M059J (cell line): ENCODE data around the gene CREBBP. TPM values are rescaled to one million over a fixed set of nuclear protein-coding genes. Genes with fewer than 3 reads are reported as not detected.

Source experiments
- DNase-seq: peaks from one replicate; pipeline ENCODE4 v3.0.0-alpha.2; 2012; ENCODE audit warnings: low read depth
- total RNA-seq: library from RNA; depleted of rRNA; stranded (reverse); fragments of >200 nt; shearing (Covaris generic); gene quantifications from 2 replicates; pipeline ENCODE4 v1.2.3, GENCODE V29; 2014

CREBBP gene
- total RNA-seq, 1 experiment from 2014 or later = 14.8 TPM

DNA sequence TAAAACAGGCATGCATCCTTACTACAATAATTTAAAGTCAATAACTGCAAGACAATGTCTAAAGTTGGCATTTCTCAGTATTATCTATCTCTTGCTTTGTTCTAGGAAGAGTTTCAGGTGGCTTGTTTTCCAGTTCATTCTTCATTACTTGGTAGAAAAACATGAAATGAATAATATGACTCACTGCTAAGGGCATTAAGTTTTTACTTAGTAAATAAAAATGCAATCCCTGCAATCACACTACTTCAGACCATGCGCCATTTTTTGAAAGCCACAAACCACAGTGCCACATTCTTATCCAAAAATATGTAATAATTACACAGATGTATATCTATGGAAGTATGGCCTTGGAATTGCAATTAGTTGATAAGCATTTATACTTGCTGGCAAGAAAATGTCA is 55.4 kb downstream of the CREBBP start:
- peak; percentile 56 for DNase-seq

DNA sequence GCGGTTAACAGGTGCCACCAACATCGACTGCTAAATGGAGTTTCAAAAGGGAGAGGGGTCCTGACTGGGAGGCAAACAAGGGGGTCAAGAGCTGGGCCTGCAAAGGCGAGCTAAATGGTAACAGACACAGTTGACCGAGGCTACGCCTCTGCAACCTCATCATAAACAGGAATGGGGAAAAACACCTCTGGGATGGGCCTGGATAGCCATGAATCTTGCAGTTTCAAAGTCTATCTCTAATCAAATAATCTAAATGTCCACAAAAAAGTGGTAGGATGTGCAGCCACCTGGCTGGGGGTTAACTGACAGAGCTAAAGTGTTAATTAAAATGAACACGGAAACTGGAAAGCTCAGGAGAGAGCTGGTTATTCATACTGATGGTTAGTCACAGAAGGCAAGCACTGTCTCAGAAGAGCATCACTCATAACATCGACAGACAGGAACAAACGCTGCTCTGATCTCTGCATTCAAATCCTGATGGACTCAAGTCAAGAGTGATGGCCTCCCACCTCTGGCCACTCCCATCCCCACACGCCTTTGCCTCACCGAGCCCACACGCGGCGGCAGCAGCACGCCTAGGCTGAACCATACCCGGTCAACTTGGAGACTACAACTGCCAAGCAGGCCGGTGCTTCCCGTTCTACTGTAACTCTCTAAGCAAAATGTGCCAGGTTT is 56.3 kb downstream of the CREBBP start:
- no peak for DNase-seq

DNA sequence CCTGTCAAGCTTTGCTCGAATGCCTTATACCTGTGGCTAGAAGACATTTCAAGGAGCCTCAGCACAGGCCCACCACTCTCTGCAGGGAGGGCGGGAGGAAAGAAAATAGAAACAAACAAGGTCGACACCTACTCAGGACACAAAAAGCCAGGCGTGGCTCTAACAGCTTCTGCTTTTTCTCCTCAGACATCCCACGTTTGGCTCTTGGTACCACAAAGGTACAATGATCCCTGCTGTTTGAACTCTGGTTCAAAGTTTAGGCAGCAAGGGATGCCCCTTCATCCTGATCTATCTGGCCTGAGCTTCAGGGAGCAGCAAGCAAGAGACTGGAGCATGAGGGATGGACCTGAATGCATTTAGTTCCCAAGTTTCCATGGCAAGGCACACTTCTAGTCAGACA is 57.1 kb downstream of the CREBBP start:
- DNase-seq = no peak

DNA sequence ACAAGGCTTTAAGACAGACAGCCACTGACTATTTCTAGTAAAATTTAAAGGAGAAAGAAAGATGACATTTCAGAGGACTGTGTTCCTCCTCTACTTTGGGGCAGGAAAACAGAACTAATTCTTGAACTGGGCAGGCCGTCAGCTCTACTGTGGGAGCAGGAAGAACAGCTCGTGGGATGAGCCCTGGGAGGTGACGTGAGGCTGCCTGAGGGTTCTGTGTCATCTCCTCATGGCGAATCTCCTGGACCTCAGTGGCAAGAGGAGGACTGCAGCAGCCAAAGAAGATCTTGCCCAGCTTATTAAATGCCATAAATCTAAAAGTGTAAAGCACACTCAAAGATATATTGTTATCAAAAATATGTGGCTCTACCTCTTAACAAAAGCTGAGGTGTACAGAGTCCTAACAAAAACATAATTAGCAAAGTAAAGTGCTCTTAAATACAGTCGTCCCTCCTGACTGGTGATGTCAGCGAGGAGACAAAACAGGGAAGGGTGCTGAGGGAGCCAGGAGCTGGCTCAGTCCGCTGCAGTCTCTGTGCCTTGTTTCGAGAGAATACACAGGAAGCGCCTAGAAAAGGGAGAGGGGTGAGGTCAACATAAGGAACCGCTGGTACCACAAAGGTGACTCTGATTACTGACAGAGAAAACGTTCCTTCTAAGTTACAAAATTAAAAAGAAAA is 58.0 kb downstream of the CREBBP start:
- peak; percentile 62 for DNase-seq

DNA sequence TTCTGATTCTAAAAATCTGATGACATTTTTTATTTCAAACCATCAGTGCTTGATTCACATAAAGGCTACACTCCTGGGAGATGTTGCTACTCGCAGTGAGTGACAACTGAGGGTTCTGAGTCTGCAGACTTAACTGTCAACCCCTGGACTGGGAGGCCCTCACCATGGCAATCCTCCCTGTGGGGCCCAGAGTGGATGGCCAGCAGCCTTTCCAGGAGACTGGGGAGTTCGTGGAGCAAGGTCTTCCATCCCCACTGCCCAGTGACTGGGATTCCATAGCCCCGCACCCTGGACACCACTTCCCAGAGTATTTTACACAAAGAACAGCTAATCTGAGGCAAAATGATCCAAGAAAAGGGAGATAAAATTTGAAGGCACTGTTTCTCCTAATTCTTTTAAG is 59.3 kb downstream of the CREBBP start:
- no peak for DNase-seq

DNA sequence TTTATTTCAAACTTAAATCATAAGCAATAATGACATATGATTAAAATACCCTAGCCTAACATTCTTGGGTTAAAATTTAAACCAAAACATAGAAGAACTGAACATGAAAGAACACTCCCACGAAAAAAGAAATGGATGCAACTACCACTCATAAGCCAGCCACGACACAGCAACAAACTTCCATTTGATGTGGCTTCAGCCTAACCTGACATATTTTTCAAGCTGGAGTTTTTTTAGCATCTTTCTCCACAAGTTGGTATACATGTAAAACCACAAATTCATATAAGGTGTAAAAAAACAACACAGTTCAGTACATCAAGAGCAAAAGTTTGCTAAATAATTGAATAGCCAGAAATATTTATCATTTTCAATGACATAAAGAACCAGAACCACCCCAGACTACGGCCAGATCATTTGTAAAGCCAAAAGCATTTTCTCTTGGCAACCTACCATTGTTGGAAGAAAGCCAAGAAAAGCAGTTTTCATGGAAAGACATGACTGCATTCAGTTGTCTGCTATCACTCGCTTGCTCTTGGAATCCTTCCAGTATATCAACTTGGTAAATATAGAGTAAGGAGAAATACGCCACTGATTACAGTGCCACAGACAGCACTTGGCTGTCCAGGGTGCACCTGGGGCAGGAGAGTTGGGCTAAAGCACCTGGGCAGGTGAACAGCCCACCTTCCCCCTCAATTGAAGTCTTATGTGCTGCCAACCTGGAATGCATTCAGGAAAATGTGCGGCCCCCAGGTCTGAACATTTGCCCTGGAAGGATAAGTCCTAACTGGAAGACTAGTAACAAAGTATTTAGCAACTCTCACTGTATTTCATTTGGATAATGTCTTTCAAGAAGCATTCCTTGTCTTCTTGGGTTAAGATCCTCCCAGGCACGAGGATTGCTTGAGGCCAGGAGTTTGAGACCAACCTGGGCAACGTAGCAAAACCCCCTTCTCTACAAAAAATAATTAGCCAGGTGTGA is 60.5 kb downstream of the CREBBP start:
- DNase-seq = peak; percentile 94

DNA sequence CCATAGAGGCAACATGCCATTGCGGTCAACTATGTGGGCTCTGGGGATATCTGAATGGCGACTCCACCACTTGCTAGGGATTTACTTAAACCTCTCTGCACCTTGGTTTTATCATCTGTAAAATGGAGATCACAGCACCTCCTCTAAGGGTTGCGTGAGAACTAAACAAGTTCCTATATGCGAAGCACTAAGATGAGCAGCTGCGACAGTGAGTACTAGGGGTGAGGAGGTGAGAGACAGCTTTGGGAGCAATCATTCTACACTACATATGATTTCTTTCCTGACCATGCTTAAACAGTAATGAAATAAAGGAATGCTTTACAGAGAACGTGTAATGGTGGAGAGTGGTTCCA is 61.4 kb downstream of the CREBBP start:
- DNase-seq = no peak

DNA sequence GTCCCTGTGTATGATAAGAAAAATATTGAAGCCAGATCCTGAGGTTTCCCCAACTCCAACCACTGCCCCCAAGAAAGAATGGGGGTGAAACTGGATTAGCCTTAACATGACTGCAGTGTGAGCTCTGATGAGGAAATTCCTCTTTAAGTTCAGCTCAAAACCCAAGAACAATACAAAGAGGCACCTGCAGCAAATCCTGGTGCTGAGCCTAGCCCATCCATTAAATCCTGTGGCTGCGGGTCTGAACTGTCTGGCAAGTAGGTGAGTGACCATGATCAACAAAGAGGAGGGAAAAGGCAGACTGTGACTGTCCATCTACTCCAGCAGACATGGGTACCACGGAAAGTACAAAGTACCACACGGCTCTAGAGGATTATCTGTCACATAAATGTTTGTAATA is 64.2 kb downstream of the CREBBP start:
- DNase-seq = no peak

DNA sequence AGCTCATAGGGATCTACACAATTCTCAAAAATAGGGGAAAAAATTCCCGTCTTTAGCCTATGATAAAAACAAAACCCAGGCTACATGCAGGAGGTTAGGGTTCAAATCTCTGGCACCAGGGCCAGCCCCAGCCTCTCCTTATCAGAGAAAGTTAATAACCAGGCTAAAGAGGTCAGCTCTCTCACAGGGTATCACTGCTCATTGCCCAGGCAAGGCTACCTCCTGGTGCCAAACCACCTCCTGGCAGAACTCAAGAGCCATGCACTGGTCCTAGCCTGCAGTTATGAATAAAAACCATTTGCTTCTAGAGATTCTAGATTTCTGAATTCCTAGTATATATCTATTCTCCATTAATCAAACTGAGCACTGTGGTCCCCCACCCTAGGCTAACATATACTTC is 65.8 kb downstream of the CREBBP start:
- no peak for DNase-seq

DNA sequence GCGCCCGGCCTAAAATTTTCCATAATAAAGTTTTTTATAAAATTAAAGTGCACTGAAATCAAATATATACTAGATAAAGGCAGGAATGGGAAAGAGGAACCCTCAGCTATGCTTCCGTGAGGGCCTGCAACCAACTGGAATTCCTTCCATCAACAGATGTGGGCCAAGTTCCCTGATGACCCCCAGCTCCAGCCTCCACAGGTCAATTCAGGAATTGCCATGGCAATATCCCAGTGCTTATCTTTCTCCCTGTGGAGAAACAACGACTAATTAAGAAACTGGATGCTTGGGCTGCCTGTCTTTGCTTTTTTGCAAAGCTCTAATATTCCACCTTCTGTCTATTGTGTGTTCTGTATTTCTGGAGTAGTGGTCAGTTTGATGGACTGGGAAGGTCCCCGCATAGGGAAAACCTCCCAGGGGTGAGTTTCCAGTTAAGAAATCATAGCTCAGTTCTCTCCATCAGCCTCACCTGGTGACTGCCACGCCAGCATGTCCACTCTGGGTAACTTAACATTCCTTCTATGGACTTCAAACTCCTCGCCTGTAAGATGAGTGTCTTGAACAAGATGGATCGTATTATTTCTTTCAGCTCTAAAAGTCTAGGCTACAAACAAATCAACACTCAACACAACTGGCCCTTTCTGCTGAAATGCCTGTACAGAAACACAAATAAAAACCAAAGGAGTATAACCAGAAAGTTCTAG is 67.9 kb downstream of the CREBBP start:
- DNase-seq = no peak

DNA sequence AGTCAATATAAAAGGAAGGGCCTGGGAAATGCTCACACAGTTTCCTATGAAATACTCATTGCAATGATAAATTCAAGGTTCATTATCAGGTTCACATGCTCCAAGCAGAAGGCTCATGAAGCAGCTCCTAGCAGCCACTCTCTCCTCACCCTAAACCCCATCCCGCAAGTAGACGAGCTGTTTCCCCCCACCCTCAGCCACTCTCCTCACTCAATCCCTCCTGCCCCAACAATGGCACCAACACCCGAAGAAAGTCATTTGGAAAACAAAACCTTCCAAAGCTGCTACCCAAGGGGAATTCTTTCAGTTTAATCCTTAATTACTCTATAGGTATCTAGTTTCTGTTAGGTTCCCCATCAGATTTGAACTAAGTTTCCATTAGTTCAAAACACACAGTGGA is 69.7 kb downstream of the CREBBP start:
- DNase-seq = no peak

DNA sequence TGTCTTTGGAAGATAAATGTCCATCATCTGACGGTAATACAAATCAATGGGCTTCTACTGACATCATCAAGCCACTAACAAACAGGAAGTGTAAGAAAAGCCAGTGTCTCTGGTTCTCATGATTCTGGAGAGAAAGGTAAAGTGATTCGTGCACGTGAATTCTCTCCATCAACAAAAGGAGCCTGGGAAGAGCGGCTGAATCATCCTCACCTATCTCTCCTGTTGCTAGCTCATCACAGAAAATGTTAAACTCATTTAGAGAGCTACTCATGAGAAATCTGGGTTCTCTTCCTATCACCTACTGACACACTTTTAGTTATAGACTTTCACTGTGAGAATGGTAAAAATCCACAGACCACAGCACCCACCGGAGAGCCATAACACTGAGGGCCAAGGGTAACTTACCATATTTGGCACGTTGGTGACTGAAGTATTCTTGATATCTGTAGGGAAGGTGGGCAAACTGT is 70.3 kb downstream of the CREBBP start:
- no peak for DNase-seq

DNA sequence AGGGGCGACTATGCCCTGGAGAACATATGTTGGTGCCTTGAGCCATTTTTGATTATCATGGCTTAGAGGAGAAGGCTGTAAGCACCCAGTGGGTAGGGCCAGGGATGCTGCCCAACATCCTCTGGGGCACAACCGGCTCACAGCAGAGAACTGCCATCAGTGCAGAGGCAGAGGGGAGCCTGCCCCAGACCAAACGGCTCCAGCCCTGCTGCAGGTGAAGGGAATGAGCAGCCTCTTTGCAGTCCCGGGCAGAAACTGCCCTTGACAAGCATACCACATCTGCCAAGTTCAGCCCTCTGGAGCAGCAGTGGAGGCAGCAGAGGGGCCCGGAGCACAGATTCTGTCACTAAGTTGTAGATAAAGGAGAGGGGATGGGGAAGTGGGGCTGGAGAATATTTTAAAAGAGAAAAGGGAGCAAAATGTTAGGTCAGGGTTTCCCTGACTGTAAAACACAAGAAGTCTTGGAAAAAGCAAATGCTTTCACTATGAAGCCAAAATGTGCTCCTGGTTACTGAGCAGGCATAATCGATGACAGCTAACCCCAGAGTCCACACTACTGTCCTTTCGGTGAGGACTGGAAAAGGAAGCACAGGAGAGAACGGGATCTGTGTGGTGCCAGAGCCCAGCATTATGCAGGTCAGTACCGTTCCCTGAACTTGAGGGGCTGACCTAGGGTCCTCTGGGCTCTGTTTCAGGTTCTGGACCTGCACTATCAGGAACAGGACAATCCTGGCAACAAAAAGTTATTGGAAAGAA is 72.0 kb downstream of the CREBBP start:
- DNase-seq = no peak

DNA sequence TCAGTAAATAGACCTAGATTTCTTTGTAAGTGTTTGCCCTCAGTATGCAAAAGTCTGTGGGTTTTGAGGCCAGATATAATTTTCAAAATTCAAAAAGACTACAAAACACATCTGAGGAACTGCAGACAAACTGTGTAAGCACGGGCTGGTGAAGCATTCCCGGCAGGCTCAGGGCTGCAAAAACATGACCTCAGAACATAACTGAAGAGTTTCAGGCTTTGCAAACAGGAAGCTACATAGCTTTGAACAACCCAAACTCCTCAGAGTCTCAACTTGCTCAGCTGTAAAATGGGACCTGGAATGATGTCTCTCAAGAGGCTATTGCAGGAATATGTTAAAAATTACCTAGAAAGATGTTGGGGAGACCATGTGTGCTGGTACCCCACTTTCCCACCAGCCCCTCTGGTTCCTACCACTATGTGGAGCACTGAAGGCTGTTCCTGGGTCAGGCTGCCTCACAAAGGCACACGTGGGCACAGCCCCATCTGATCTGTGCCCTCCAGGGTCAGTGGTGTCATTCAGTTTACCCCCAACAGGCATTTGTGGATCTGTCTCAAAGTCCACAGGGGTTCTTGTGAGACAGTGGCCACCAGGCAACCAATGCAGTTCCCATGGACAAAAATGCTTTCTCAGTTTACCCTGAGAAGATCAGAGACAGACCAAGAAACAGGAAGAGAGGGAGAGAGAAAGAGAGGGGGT is 72.9 kb downstream of the CREBBP start:
- no peak for DNase-seq

DNA sequence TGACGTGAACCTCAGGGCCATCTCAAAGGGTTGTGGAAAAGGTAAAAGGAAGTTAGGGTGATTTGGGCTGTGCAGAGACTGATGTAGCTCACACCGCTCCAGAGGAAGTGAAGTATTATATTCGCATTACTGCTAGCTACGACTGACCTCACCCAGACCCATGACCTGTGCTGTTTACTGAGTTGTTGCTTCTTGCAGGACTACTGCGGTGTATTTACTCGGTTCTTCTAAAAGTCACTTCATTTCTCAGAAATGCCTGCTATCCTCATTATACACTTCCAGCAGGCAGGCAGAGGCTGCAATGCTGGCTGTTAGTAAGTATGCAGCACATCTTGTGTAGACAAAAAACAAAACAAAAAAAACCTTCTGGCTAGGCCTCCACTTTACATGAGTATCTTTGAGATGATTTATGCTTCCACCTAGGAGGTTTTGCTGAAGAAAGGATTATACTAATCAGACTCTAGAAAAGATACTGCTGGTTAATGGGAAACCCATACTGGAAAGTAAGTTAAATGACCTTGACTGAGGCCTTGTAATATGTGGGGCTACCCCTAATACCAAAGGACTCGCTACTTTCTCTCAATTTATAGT is 76.0 kb downstream of the CREBBP start:
- no peak for DNase-seq

DNA sequence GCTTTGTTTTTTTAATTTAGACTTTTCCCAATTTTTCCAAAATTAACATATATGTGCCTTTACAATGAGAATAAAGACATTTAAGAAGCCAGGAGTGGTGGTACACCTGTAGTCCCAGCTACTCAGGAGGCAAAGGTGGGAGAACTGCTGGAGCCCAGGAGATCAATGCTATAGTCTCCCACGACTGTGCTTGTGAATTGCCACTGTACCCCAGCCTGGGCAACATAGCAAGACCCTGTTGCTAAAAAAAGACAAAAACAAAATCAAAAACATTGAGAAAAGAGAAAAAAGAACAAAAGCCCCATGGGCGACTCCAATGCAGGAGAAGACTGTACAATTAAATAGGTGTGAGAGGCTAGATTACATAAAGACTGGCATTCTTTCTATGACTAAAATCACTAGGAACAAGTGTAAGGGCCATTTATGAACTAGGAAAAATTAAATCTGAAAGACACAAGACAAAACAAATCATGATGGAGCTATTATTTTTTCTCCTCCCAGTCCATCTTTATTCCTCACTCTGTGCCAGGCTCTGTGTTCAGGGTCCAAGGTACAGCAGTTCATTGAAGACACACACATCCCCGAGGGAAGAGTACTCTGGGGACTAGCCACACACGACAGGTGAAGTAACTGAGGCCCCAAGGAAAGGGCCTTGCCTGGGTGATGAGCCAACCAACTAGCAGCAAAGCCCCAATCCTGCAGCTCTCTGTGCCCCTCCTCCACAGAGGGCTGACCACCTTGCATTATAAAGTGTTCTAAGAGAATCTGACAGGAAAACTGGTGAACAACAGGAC is 79.8 kb downstream of the CREBBP start:
- DNase-seq = no peak

DNA sequence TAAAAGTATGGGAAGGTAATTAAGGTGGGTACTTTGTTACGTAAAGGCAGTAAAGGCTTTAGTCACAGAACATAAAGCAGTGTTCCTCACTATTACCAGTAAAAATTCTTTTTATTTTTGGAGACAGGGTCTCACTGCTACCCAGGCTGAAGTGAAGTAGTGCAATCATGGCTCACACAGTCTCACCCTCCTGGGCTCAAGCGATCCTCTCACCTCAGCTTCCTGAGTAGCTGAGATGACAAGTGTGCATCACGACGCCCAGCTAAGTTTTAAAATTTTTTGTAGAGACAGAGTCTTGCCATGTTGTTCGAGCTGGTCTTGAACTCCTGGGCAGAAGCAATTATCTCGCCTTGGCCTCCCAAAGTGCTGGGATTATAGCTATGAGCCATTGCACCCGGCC is 80.5 kb downstream of the CREBBP start:
- no peak for DNase-seq

DNA sequence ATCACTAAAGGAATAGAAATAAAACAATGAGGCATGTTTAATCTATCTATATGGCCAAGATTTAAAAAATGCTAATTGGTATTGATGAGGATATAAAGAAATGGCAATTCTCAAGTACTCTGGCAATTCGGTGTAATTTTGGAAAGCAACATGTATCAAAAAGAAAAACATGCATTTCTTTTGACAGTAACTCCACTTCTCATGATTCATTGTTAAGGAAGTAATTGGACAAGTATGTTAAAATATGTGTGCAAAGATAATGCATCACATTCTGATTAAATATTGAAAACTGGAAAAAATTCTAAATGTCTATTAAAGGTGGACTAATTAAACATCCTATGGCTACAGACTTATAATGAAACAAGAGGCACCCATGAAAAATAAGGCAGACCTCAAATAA is 81.2 kb downstream of the CREBBP start:
- no peak for DNase-seq

DNA sequence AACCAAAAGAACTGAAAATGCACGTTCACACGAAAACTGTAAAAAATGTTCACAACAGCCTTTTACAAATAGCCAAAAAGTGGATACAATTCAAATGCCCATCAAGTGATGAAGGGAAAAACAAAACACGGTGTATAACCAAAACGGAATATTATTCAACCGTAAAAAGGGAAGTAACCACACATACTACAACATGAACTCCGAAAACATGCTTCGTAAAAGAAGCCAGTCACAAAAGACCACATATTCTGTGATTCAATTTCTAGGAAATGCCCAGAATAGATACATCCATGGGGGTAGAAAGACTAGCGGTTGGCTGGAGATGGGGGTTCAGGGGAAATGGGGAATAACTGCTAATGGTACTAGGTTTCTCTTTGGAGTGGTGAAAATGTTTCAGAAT is 81.7 kb downstream of the CREBBP start:
- DNase-seq = no peak
